ENCODE results near the gene N4BP2L1. TPM values are rescaled to one million over a fixed set of nuclear protein-coding genes. Genes with fewer than 3 reads are reported as not detected.

Gene N4BP2L1
- total RNA-seq: 1.8 and 4.3 TPM in 2 replicates

DNA sequence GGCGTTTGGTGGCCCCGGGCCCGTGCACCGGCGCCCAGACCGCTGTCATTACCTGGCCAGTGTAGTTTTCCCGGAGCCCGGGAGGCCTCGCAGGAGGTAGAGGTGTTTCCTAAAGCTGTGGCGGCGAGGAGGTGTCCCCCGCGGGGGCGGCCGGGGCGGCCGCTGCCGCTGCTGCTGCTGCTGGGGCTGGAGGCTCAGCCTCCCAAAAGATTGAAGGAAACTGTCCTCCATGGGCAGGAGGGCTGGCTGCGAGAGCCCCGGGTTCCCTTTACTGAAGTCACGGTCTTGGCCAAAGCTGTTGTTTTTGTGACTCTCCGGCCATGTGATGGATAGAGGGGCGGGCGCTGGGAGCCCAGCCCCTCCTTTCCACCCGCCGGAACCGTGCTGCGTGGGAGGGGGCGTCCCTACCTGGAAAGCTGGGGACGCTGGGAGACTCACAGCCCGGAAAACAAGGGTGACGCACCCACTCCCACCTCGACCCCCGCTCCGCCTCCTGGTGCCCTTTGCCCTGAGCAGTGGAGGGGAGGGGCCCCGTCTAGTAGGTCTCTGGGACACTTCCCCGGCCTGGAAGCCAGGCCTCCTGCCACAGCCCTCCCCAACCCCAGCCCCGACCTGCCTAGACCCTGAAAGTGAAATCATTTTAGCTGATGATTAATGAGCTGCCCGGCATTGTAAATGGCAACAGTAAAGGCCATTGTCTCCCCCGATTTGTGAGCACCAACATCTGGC is at the start of gene N4BP2L1:
TSS of gene N4BP2L1 (minus strand) at position 279 of the 729 bp plus-strand sequence. CDS start at position 231, 48 bp downstream.

Small RNA genes within 50 kb of the gene (small RNA-seq; reads per million reads assigned to genes)
- gene RF00190: not detected

Other genes starting within 250 kb of the N4BP2L1 start
- not detected in 2 replicates for gene ZAR1L, start 112.8 kb downstream of the N4BP2L1 start, total RNA-seq
- 3.5 and 4.1 TPM in 2 replicates for gene BRCA2, start 112.6 kb downstream of the N4BP2L1 start, total RNA-seq
- gene N4BP2L2, start 110.7 kb upstream of the N4BP2L1 start, total RNA-seq: 73.6 and 111 TPM in 2 replicates
- 20.0 and 27.1 TPM in 2 replicates for gene PDS5B, start 158.3 kb upstream of the N4BP2L1 start, total RNA-seq

All from placental epithelial cell (primary cell).